ENCODE data around the gene FN1. TPM values are rescaled to one million over a fixed set of nuclear protein-coding genes. Genes with fewer than 3 reads are reported as not detected.

FN1 gene
- polyA plus RNA-seq, 1 of the 3 experiments (the other 2 are of a cell fraction), result 1,671 TPM

DNA sequence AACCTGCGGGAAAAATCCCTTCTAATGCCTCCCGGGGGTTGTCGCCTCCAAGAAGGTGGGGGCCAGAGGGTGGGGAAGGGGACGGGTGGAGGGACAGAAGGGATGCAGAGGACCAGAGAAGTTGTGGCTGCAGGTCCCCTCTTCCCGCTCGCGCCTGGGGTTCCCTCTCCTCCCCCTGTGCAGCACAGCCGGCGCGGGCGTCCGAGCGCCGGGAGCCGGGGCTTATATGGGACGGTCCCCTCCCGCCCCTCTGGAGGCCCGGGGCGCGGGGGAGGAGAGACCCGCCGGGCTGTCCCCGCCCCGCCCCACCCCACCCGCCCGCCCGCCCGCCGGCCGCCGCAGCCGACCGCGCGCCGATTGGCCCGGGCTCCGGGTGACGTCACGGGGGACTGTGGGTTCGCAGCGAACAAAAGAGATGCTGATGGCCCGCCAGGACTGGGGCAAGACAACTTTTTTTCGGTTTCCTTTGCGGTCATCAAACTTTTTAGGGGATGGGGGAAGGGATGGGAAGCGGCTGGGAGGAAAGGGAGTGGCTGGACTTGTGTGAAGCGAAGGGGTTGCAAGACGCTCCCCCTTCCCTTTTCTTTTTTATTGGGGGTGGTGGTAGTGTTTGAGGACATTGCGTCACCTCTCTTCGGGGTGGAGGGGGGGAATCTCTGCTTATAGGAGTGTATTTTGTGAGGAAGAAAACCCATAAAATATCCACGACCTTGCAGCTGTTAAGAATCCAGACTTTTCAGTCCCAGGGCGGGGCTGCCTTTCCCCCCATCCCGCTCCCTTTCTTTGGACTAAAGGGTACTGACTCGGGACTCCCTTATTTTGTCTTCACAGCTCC lies at the start of gene FN1 (continued):
- TF ChIP-seq TAF1 (IDR thresholded peaks at IDR 0.05; ENCODE audit: borderline replicate concordance, low read depth, low read length) (peak; percentile 88), RAD21 (IDR thresholded peaks at IDR 0.05; ENCODE audit: low read length) (no peak)
- TF ChIP-seq, protein P1, sequence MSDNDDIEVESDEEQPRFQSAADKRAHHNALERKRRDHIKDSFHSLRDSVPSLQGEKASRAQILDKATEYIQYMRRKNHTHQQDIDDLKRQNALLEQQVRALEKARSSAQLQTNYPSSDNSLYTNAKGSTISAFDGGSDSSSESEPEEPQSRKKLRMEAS (IDR thresholded peaks at IDR 0.05; ENCODE audit: low read depth), result peak; percentile 53; the same call in 1 of the 2 replicates

DNA sequence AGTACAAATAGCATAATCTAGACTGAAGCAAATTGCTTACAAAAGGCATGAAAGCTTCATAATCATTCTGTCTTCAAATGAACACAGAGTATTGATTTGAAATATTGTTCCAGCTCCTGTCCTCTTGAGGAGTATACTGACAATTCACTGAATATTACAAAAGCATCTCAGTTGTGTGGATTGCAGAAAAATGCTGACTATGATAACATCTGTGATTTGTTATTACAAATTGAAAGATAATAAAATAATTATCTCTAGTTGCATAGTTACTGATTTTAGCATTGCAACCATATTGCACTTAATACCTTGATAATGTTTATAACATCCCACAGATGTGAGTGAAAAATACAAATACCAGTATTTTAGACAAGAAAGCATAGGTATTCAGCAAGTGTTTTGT lies 49.2 kb upstream of the FN1 start:
- H3K4me2 ChIP-seq, result no peak overlapping the region
- no peaks in the 10 kb centered on the region; a peak in 1 of 4 replicates for H3K4me1 ChIP-seq (ENCODE audit: control insufficient read depth in 1 of 2, insufficient read depth in 2 of 2, low read depth in 1 of 2, low read length in 1 of 2)
- no peak overlapping the region for H3K27ac ChIP-seq (ENCODE audit: low read depth in 2 of 2, low read length in 1 of 2)
- DNase-seq, result no peak
- ChIA-PET CTCF (interaction anchor here (0.6 kb wide), 1 partner anchor 60 kb away, joined by 4 read pairs; no protein-coding TSS in a partner anchor), POLR2A (no interaction called here)
- no peak overlapping the region for H3K9ac ChIP-seq
- no peaks in the 10 kb centered on the region for H3K79me2 ChIP-seq (ENCODE audit: insufficient read depth)
- TF ChIP-seq SMC3 (IDR thresholded peaks at IDR 0.05; ENCODE audit: low read depth, low read length), result no peak
- TF ChIP-seq EP300 (IDR thresholded peaks at IDR 0.05; ENCODE audit: borderline replicate concordance in 1 of 2, low read depth in 1 of 2, low read length in 1 of 2), result no peak
- TF ChIP-seq, protein P2, sequence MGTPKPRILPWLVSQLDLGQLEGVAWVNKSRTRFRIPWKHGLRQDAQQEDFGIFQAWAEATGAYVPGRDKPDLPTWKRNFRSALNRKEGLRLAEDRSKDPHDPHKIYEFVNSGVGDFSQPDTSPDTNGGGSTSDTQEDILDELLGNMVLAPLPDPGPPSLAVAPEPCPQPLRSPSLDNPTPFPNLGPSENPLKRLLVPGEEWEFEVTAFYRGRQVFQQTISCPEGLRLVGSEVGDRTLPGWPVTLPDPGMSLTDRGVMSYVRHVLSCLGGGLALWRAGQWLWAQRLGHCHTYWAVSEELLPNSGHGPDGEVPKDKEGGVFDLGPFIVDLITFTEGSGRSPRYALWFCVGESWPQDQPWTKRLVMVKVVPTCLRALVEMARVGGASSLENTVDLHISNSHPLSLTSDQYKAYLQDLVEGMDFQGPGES (IDR thresholded peaks at IDR 0.05; ENCODE audit: low read depth, low read length), result no peak
- H3K27me3 ChIP-seq (ENCODE audit: insufficient read depth), result no peaks in the 10 kb centered on the region
- no peaks in the 10 kb centered on the region for H3K36me3 ChIP-seq (replicated peaks in 1 of 2; ENCODE audit: control insufficient read depth in 1 of 2, insufficient read depth in 2 of 2, low read length in 1 of 2)
- H4K20me1 ChIP-seq (ENCODE audit: insufficient read depth), result no peaks in the 10 kb centered on the region
- H3K4me3 ChIP-seq (ENCODE audit: low read depth in 2 of 2, low read length in 1 of 2), result no peak overlapping the region
- H3K9me3 ChIP-seq, result no peaks in the 10 kb centered on the region
- no peaks in the 10 kb centered on the region for H3K9me2 ChIP-seq
- H2AFZ ChIP-seq (ENCODE audit: low read depth), result 0 out of 2 replicates have a peak overlapping the region, but pooled peaks have one; percentile 17
- no peaks in the 10 kb centered on the region for H3F3A ChIP-seq (replicated peaks; ENCODE audit: insufficient read depth)

DNA sequence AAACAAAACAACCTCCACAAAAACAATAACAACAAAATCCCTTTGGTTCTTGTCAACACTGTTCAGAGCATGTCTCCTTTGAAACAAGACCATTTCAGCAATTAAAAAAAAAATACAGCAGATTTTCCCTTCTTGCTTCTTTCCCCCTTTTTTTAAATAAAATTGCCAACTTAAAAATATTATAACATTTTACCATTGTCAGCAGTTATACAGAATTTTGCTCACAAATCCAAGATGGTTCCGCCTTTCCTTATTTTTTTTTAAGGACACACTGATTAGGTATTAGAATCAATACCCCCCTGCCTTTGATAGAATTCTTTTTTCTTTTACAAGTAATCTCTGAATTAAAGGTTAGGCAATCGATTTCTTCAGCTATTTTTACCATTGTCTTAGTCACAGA lies 48.7 kb upstream of the FN1 start:
- TF ChIP-seq CHD2 (IDR thresholded peaks at IDR 0.05; ENCODE audit: low read length, partially characterized antibody) (no peak), NFIC (IDR thresholded peaks at IDR 0.05; ENCODE audit: borderline replicate concordance) (no peak), RAD21 (IDR thresholded peaks at IDR 0.05; ENCODE audit: low read length) (no peak), RFX5 (IDR thresholded peaks at IDR 0.05; ENCODE audit: low read length) (no peak), POLR2AphosphoS5 (IDR thresholded peaks at IDR 0.05; ENCODE audit: low read depth, low read length) (no peak), GATA2 (CRISPR knock-in tag; IDR thresholded peaks at IDR 0.05) (no peak), EP300 (IDR thresholded peaks at IDR 0.05; ENCODE audit: borderline replicate concordance in 1 of 2, low read depth in 1 of 2, low read length in 1 of 2) (no peak), JUND (IDR thresholded peaks at IDR 0.05) (no peak), SIN3A (IDR thresholded peaks at IDR 0.05; ENCODE audit: borderline replicate concordance, low read depth, low read length) (no peak)
- TF ChIP-seq, protein P3, sequence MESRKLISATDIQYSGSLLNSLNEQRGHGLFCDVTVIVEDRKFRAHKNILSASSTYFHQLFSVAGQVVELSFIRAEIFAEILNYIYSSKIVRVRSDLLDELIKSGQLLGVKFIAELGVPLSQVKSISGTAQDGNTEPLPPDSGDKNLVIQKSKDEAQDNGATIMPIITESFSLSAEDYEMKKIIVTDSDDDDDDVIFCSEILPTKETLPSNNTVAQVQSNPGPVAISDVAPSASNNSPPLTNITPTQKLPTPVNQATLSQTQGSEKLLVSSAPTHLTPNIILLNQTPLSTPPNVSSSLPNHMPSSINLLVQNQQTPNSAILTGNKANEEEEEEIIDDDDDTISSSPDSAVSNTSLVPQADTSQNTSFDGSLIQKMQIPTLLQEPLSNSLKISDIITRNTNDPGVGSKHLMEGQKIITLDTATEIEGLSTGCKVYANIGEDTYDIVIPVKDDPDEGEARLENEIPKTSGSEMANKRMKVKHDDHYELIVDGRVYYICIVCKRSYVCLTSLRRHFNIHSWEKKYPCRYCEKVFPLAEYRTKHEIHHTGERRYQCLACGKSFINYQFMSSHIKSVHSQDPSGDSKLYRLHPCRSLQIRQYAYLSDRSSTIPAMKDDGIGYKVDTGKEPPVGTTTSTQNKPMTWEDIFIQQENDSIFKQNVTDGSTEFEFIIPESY (IDR thresholded peaks at IDR 0.05; ENCODE audit: borderline replicate concordance, low read depth), result no peak
- Histone ChIP-seq H3K9me3 (no peaks in the 10 kb centered on the region), H3F3A (replicated peaks; ENCODE audit: insufficient read depth) (no peaks in the 10 kb centered on the region), H3K9me2 (no peaks in the 10 kb centered on the region), H3K27ac (ENCODE audit: low read depth in 2 of 2, low read length in 1 of 2) (no peak overlapping the region), H2AFZ (ENCODE audit: low read depth) (0 out of 2 replicates have a peak overlapping the region, but pooled peaks have one; percentile 17), H3K4me2 (no peak overlapping the region), H3K9ac (no peak overlapping the region), H3K79me2 (ENCODE audit: insufficient read depth) (no peaks in the 10 kb centered on the region), H3K36me3 (replicated peaks in 1 of 2; ENCODE audit: control insufficient read depth in 1 of 2, insufficient read depth in 2 of 2, low read length in 1 of 2) (no peaks in the 10 kb centered on the region), H3K27me3 (ENCODE audit: insufficient read depth) (no peaks in the 10 kb centered on the region), H3K4me3 (ENCODE audit: low read depth in 2 of 2, low read length in 1 of 2) (no peak overlapping the region), H4K20me1 (ENCODE audit: insufficient read depth) (no peaks in the 10 kb centered on the region), H3K4me1 (ENCODE audit: control insufficient read depth in 1 of 2, insufficient read depth in 2 of 2, low read depth in 1 of 2, low read length in 1 of 2) (no peaks in the 10 kb centered on the region; a peak in 1 of 4 replicates)
- ChIA-PET CTCF (no interaction called here), POLR2A (no interaction called here)
- no peak for DNase-seq
- WGBS (ENCODE audit: low lambda C conversion rate), result 64% methylated on average over 2 of the region's 2 CpGs

All from SK-N-SH (cell line).